HG02970 (cell line): ENCODE results near the gene VCAM1.

ENCODE experiments used
- ATAC-seq: cut with Tn5 transposase; IDR thresholded peaks from one replicate; pipeline ENCODE4 v1.9.1; 2021; ENCODE audit warnings: mild to moderate bottlenecking, moderate library complexity, moderate number of reproducible peaks; ENCODE audit not compliant: unreplicated experiment, low FRiP score

VCAM1 gene

DNA sequence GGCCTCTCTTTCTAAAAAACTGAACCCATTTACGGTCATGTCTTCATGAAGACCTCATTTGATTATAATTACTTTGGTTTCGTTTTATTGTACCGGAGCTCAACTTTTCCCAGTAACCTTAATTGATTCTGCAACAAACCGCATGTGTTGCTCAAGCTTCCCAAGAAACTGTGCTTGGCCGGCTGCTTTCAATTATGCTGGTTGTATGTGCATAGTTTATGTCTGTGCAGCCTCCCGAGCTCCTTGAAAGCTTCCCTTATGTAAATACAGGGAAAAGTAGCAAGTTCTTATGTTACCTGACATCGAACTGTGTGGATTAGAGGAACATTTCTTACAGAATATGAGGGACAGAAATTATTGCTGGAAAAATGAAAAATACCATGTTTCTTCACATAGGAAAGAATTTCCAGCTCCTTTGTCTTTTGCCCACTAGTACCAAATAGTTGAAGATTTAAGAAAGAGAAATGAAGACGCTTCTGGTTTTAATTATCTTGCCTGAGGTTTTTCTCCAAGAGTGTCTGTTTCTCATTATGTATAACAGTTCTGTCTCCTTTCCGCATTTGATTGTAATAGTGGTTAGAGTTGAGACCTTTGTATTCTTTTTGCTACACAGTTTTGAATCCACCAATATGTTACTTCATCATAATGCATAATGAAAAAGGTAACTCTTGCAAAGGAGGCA is 2.1 kb downstream of the VCAM1 start:
- no peak for ATAC-seq

DNA sequence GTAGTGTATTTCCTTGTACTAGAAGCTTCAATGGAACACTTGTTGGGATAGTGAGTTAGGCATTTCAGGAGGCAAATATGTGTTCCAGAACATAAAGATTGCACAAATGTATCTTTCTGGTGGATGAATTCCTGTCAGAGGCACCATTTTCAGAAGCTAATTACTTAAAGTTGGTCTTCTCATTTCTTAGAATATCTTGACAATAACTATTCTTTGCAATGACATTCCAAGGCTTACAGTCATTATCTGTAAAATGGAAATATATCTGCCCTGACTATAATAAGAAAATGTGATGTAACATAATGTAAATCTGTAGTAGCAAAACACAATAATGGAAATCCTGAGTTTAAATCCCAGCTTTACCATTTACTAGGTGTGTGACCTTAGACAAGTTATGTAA is 2.7 kb downstream of the VCAM1 start:
- no peak for ATAC-seq

DNA sequence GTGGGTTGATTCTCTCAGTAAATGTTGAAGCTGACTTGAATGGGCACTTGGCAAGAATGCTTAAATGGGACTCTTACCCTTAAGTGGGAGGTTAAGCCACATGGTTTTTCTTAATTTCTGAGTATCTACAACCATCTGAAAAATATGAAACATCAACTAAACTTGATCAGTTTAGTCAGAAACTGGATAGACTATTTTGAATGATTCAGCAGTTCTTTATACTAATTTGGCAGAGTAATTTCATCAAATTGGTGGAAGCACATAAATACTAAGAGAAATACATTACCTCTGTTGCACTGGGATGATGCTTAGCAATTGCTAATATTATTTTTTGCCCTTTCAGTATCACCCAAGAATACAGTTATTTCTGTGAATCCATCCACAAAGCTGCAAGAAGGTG is 4.7 kb downstream of the VCAM1 start:
- no peak for ATAC-seq

DNA sequence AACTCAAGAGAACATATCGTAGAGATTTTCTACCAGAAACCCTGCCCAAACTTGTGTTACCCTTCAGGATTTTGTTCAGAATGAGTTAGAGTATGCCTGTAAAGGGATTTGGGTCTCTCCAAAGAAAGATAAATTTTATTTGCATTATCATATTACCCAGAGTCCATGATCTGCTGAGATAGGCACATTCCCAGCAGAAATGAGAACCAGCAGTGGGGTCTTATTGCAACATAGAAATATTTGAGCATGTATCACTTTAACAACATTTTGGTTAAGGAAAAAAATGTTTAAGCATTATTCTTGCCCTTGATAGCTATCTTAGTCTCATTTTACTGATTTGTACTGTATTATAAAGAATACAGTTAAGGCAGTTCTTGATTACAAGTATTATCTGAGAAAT is 10.6 kb downstream of the VCAM1 start:
- ATAC-seq = no peak

DNA sequence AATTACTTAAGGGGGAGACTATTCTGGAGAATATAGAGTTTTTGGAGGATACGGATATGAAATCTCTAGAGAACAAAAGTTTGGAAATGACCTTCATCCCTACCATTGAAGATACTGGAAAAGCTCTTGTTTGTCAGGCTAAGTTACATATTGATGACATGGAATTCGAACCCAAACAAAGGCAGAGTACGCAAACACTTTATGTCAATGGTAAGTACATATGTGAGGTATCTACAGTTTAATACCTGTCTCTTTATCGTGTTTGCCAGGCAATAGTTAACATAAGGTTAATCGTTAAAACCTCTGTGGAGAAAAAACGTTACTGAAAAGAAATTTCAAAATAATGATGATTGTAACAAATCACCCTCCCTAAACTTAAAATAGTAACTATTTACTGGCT is 11.8 kb downstream of the VCAM1 start:
- ATAC-seq = no peak

DNA sequence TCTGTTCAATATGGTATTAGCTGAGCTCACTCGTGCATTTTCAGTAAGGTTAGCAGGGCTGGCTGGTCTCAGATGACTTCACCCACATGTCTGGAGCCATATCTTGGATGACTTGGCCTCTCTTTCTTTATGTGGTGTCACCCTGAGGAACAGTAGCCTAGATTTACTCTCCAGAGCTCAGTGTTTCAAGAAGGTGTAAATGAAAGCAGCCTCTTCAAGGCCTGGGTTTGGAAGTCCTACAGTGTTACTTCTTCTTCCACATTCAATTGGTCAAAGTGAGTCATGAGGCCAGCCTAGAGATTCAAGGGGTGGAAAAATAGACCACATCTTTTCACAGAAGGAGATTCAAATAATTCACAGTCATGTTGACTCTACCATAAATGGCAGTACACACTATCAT is 12.2 kb downstream of the VCAM1 start:
- no peak for ATAC-seq

DNA sequence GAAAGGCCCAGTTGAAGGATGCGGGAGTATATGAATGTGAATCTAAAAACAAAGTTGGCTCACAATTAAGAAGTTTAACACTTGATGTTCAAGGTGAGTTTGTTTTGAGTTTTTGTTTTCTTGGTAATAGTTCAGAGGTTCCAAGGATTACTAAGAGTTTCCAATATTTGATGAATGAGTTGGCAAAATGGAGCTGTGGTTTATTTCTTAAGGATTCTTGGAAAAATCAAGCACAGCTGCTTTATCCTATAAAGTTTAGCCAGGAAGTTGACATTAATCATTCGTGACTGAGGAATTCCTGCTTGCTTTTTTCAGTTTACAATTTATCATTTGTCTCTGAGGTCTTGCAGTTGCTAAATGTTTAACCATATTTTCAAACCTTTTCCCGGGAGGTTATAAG is 15.1 kb downstream of the VCAM1 start:
- ATAC-seq = no peak

DNA sequence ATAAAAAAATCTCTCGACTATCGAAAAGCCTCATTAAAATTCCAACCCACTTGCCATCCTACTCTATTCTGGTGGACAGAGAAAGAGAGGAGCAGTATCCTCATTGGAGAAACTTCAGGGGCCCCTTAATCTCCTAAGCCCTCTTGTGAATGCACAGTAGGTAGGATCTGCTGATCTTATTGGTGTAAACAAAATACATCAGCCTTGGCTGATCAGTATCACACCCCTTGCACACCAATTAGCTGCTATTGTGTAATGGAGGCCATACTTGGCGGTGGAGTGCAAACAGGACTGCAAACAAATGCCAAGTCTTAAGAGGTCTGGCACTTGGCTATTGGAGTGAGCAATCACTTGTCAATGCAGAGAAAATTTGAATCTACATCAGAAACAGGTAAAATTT is 15.7 kb downstream of the VCAM1 start:
- ATAC-seq = no peak

DNA sequence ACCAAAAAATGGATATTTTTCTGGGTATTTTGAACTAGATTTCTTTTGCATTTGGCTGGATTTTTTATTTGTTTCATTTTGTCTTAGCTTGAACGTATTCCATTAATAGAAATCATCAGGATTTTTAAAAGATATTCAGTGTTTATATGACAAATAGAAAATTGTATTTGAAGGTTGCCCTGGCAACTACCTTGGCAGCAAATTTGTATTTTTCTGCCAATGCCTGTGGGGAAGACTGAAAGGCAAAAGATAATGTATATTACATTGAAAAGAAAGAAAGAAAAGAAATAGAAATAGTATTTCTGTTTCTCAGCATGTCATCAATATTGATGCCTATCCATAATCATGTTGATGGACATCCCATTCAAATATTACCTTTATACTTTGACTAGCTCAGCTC is 16.8 kb downstream of the VCAM1 start:
- ATAC-seq = no peak

DNA sequence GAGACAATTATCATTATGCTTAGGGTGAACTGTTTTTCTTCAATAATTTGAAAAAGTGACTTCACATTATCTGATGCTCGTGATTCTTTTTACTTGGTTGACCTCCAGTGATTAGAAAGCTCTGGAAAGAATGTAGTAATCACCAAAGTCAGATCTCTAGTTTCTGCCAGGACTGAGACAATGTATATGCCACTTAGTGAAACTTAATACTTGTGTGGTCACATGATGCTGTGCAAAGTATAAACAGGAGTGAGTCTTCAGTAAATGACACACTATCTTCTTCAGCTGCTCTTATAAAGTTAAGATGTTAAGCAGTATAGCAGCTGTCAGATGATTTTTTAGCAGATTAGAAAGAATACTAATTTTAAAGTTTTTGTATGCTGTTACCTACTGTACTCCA is 17.2 kb downstream of the VCAM1 start:
- ATAC-seq = no peak

DNA sequence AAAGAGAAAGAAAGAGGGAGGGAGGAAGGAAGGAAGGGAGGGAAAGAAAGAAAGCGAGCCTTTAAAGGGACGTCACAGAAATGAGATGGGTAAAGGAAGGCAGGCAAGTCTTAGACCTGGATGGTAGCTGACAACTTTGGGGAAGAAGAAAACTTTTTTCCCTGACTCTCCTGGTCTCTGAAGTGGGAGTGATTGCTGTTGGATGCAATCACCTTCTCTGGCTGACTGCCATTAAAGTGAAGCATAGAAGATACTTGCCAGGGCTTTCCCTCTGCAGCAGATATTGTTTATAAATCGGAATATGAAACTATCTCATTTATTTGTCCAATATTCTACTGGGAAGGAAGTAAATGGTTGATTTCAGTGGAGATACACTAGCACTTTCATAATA is 27.0 kb downstream of the VCAM1 start:
- no peak for ATAC-seq

DNA sequence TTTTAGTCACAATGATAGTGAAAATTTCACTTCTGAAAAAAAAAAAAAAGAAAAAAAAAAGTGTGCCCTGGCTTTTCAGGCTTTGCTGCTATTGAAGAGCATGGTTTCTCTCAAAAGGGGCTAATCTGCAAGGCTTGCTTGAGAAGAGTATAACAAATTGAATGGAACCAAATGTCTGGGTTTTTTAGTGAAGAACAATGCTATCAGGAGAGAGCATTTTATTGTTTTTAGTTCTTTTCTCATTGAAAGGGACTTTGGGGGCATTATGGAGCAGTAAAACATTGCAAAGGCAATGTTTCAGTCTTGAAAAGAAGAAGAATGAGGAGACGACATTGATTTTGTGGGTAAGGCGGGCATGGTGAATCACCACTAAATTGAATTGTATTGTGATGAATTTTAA is 28.2 kb downstream of the VCAM1 start:
- ATAC-seq = no peak

DNA sequence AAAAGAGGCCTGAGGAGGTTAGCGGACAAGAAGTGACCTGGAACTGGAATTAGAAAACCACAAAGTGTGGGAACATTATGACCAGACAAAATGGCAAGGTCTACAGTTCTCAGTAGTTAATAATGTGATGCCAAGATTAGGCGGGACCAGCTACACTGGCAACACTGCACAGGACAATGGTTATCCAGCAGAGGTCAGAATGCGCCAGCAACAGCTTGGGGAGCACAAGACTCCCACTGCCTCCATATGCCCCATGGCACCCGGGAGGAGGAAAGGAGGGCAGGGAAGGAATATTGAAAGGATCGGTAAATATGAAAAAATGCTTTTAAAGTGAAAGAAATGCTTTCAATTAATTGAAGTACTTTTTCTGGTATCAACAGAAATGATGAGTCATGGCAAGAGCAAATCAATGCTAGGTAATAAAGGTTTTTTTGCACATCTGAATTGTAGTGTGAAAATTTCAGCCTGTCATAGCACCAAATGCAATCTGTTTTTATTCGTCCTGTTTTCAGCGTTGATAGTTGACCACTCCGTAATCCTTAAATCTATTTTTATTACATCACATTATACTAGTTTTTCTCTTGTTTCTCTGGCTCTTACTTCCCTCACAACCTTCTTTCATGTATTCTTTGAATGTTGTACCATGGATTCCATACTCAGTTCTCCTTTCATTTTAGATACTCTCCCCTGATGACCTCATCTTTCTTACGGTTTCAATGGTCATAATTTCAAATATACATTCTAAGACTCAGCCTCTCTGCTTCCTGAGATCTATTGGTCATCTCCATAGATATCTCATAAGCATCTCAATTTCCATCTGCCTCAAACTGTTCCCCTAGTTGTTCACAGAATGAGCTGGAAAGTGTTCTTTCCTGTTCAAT is 30.7 kb downstream of the VCAM1 start:
- no peak for ATAC-seq

DNA sequence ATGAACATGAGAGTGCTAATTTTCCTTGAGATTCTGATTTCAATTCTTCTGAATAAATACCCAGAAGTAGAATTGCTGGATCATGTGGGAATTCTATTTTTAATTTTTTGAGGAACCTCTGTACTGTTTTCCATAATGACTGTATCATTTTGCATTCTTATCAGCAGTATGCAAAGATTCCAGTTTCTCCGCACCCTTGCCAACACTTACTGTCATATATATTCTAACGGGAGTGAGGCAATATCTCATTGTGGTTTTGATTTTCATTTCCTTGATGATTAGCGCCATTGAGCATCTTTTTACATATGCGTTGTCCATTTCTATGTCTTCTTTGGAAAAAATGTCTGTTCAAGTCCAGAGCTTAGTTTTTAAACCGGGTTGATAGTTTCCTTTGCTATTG is 33.2 kb downstream of the VCAM1 start:
- ATAC-seq = no peak

DNA sequence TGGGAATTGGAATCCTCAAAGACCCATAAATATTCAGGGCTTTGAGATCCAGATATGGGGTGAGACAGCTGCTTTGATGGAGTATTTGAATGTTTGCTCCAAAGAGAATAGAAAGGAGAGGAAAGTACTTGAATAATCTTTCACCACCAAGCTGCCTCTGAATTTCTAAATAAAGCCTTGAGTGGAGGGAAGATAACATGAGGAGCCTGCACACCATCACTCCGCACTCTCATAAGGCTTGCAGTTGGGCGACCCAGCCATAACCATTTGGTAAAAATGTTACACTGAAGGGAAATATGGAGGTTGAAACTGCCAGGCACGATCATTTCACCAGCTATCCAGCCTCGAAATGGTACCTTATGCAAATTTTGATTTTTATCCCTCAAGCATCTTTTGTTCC is 38.4 kb downstream of the VCAM1 start:
- no peak for ATAC-seq

DNA sequence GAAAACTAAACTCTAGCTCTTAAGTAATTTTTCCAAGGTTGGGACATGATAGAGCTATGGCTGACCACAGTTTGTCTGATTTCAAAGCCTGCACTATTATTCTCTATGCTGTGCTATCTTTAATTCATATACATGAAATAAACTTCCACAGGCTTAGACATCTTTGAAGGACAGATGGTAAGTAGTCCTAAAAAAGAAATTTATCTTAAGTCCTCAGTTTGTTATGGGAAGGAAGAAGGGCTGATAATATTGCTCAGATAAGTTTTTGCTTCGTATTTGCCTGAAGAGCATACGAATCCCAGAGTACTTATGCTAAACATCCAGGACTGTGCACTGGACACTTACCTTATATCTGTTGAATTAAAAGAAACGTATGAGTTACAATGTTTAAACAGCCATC is 39.6 kb downstream of the VCAM1 start:
- no peak for ATAC-seq

DNA sequence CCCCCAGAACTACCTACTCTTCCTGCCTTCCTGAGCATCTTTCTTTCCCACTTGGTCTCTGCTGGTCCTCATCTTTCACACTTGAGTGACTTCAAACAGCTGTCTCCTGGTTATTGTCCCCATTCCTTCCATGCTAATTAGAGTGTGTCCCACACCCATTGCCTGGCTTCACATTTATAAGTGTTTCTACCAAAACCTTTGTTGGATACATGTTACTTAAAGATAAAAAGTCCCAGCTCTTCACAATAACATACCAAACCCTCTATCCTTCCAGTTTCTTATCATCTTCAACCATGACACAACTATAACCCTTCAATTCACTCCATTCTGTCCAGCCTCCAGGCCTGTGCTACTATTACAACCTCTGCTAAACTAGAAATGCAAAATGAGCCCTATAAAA is 41.0 kb downstream of the VCAM1 start:
- no peak for ATAC-seq

DNA sequence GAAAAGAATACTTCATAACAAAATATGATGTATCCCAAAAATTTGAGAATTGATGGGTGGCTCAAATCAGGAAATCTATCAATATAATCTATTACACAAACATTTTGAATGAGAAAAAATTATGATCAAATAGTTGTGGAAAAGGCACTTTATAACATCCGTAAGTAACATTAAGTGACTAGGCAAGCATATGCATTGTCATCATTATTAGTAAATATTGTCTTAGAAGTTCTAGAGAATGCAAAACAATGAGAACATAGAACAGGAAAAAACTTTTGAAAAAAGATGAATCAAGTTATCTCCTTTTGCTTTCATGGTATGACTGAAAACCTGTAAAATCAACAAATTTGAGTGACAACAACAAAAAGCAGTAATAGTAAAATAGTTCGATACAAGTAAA is 42.9 kb downstream of the VCAM1 start:
- no peak for ATAC-seq

DNA sequence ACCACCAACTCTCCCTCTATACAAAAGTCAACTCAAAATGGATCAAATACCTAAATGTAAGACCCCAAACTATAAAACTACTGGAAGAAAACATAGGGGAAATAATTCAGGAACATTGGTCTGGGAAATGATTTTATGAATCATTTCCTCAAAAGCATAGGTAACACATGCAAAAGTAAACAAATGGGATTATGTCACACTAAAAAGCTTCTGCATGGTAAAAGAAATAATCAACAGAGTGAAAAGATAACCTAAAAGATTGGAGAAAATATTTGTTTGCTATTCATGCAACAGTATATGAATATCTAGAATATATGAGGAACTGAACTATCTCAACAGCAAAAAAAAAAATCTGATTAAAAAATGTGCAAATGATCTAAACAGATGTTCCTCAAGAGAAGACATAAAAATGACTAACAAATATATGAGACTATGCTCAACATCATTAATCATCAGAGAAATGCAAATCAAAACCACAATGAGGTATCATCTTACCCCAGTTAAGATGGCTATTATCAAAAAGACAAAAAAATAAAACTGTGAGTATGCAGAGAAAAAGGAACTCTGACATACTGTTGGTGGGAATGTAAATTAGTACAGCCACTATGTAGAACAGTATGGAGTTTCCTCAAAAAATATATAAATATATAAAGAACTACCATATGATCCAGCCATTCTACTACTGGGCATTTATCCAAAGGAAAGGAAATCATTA is 47.8 kb downstream of the VCAM1 start:
- no peak for ATAC-seq

DNA sequence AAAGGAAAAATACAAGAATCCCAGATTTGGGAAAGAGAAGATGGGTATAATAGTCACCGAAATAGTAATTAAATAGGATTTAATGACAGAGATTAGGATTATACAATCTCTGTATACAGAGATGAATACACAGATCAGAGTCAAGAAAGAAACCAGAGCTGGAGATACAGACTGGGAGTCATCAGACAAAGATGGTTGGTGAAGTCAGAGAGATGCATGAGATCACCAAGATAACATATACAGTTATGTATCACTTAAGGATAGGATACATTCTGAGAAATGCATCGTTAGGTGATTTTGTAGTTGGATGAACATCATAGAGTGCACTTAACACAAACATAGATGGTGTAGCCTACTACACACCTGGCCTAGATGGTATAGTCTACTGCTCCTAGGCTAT is 49.8 kb downstream of the VCAM1 start:
- ATAC-seq = no peak

DNA sequence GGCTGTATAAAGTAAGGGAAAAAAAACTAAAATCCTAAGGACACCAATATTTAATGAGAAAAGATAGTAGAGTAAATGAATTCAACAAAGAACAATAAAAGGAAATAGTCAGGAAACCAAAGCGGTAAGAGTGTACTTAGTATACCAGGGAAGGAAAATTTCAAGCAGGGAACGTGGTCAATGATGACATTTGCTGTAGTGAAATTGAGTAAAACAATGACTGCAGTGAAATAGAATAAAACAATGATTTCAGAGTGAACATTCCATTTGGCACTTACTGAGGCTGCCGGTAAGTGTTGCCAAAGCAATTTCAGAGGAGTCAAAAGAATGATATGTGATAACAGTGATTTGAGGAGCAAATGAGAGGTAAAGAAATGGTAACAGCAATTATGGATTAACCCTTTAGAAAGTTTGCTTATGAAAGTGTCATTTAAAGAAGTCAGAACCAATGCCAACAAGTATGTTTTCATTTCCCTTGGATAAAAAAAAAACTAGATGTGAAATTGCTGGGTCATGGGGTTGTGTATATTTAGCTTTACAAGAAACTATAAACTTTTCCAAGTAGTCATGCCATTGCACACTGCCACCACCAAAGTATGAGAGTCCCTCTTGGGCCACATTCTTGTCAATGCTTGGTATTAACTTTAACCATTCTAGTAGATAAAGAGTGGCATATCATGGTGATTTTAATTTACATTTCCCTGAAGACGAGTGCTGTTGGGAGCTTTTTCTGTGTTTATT is 50.5 kb downstream of the VCAM1 start:
- no peak for ATAC-seq
